GM18502 (cell line): ENCODE data around the gene KDELR3.

Experiments used
- ATAC-seq: cut with Tn5 transposase; IDR thresholded peaks from one replicate; pipeline ENCODE4 v1.9.1; 2021; ENCODE audit warnings: mild to moderate bottlenecking; ENCODE audit not compliant: unreplicated experiment, poor library complexity

Gene KDELR3

GRCh38 chr22:38505541-38506117 lies 37.7 kb downstream of the KDELR3 start:
- peak; percentile 25 for ATAC-seq

DNA sequence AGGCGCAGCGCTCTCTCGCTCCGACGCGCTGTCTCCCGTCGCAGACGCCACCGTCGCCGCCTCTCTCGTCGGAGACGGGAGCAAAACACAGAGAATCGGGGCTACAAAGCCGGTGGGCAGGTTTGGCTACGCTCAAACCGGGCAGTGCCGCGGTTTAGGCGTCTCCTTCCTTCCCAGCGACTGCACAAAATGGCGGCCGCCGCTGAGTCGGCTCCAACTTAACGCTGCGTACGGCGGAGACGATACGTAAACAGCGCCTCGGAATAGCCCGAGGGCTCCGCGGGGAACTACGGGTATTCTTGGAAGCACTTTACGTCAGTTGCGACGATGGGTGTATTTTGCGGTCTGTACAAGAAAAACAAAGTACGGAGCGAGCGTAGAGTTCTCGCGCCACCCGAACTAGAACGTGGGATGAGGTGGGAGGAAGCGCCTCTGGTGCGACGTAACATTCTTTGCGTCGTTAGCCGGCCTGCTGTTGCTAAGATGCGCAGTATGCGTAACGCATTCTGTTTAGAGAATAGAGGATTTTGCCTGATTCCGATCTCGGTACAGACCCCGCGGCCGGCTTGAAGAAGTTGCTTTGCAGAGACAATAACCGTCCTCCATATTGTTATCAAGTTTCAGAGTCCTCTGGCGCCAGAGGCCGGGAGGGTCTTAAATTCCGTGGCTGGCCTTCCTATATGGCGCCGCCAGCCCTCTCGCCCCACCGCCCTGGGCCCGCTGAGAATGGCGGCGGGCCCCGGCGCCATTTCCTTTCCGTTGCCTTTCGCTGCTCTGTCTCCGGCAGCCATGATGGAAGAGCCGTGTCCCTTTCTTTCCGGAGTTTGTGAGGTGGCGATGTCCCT lies 38.4 kb downstream of the KDELR3 start, which contains the start of gene DDX17:
Gene DDX17 (minus strand): TSS at position 194 of the 845 bp plus-strand sequence.
- peak; percentile 81 for ATAC-seq

GRCh38 chr22:38510416-38510970 lies 42.6 kb downstream of the KDELR3 start:
- ATAC-seq: no peak

DNA sequence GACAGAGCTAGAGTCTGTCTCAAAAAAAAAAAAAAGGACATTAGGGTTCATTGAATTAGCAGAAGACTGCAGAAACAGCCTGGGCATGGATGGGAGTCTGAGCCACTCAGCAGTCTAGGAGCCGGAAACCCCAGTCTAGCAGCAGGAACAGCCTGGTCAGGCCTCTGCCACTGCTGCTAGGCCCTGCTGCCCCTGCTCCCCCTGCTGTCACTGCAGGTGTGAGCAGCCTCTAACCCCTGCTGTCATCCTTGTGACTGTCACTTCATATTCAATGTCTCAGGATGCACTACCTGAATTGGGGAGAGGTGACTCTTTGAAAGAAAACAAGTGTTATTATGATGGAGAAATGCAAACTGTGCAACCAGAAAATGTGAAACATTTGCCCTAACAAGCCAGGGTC lies 45.2 kb downstream of the KDELR3 start:
- no peak for ATAC-seq

GRCh38 chr22:38518620-38519019 lies 50.7 kb downstream of the KDELR3 start:
- no peak for ATAC-seq

GRCh38 chr22:38519453-38520250 lies 51.8 kb downstream of the KDELR3 start:
- ATAC-seq: no peak

- ATAC-seq: no peak
Measured at GRCh38 chr22:38523029-38523428, 55.1 kb downstream of the KDELR3 start.

DNA sequence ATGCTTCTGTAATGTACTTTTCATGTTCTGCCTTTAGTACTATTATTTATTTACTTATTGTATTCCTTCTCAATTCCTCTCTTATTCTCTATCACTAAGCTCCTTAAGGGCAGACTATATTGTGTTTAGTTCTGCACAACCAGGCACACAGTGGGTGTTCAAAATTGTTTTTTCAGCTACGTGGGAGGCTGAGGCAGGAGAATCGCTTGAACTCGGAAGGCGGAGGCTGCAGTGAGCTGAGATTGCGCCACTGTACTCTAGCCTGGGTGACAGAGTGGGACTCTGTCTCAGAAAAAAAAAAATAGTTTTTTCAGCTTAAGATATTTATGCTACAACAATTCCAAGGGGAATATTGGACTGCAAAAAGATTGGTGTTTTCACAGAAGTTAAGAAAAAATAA lies 55.6 kb downstream of the KDELR3 start:
- ATAC-seq: no peak

DNA sequence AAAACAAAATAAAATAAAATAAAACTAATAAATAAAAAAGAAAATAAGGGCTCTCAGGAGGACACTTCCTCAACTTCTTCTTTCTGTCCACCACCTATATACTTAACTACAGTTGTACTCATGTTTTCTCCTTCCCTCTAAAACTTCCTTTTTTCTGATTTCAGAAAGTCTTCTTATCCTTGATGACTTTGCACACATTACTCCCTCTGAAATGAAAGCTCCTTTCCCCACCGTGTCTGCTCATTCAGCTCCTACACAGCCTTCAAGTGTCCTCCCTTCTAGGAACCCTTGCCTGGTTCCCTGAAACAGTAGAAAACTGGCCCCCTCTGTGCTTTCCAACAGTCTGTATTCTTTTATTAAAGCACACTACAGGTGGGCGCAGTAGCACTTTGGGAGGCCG lies 56.5 kb downstream of the KDELR3 start:
- no peak for ATAC-seq

GRCh38 chr22:38531251-38531938 lies 63.5 kb downstream of the KDELR3 start:
- no peak for ATAC-seq
